B cell (primary cell): Measurements from ENCODE around the gene DLGAP4. TPM values are rescaled to one million over a fixed set of nuclear protein-coding genes. Genes with fewer than 3 reads are reported as not detected.

Source experiments
- ATAC-seq: fragments of 200-7000 bp; cut with Tn5 transposase; one replicate; pipeline ENCODE4 v1.10.0; 2021; ENCODE audit warnings: low read depth, mild to moderate bottlenecking, moderate number of reproducible peaks, moderate library complexity
- CTCF ChIA-PET: fragments of 350-600 bp; sonication (Branson Sonifier 250); formaldehyde crosslinking; loops from one replicate; lab custom pipeline; 2021; ENCODE audit warnings: antibody characterized with exemption, inconsistent platforms; lab: Charles Lee
- POLR2A ChIA-PET: fragments of 350-600 bp; sonication (Branson Sonifier 250); formaldehyde crosslinking; loops from one replicate; lab custom pipeline; 2021; ENCODE audit warnings: antibody characterized with exemption; lab: Charles Lee
- DNase-seq: peaks from one replicate; pipeline ENCODE4 v3.0.0; 2013
- H2AFZ ChIP-seq: 2 replicates; pipeline ENCODE4 v1.6.1; 2012; ENCODE audit warnings: mild to moderate bottlenecking, low read depth, low read length; ENCODE audit not compliant: insufficient read depth, poor library complexity, severe bottlenecking
- H3K27ac ChIP-seq, 2 donors: 1 replicate in 1 of 2; 2 replicates in 1 of 2; pipeline ENCODE4 v1.5.1; 2012 to 2013; ENCODE audit warnings: low read length in 2 of 2, mild to moderate bottlenecking in 2 of 2, moderate library complexity in 1 of 2
- H3K27me3 ChIP-seq, 4 experiments: fragments of 200-600 bp in 1 of 4; sonication (generic) in 1 of 4; replicated peaks in 1 of 4; 1 replicate in 2 of 4; 2 replicates in 2 of 4; pipeline versions ENCODE4 v1.6.1 to v1.7.0; 2013 to 2016; ENCODE audit warnings: low read length in 3 of 4, mild to moderate bottlenecking in 2 of 4, mixed read lengths in 1 of 4, moderate library complexity in 1 of 4; ENCODE audit not compliant: insufficient read depth in 4 of 4, control insufficient read depth in 3 of 4; ENCODE audit errors: control extremely low read depth in 1 of 4
- H3K36me3 ChIP-seq, 2 experiments: replicated peaks in 1 of 2; 1 replicate in 1 of 2; 2 replicates in 1 of 2; pipeline versions ENCODE4 v1.6.1 to v1.7.1; 2013; ENCODE audit warnings: low read length in 1 of 2; ENCODE audit not compliant: insufficient read depth in 2 of 2, control insufficient read depth in 1 of 2; ENCODE audit errors: control extremely low read depth in 1 of 2, extremely low read depth in 1 of 2
- H3K4me1 ChIP-seq, 2 donors: fragments of 200-600 bp in 1 of 2; sonication (generic) in 1 of 2; 1 replicate in 1 of 2; 2 replicates in 1 of 2; pipeline versions ENCODE4 v1.5.1 to v1.6.1; 2013 to 2017; ENCODE audit warnings: low read length in 2 of 2; ENCODE audit not compliant: control insufficient read depth in 2 of 2, insufficient read depth in 2 of 2
- H3K4me2 ChIP-seq: replicated peaks from 2 replicates; pipeline ENCODE3; 2012; ENCODE audit warnings: mild to moderate bottlenecking, low read depth, low read length; ENCODE audit not compliant: poor library complexity, severe bottlenecking
- H3K4me3 ChIP-seq, 5 experiments: fragments of 200-600 bp in 1 of 5; sonication (generic) in 1 of 5; 1 replicate in 3 of 5; 2 replicates in 2 of 5; pipeline versions ENCODE4 v1.5.1 to v1.7.0; 2011 to 2016; ENCODE audit warnings: low read length in 4 of 5, mild to moderate bottlenecking in 4 of 5, low read depth in 2 of 5, control low read depth in 1 of 5, moderate library complexity in 1 of 5; ENCODE audit not compliant: insufficient read depth in 1 of 5; ENCODE audit errors: control extremely low read depth in 1 of 5, extremely low read depth in 1 of 5
- H3K79me2 ChIP-seq: fragments of 200-600 bp; sonication (generic); one replicate; pipeline ENCODE4 v1.6.0; 2016; ENCODE audit warnings: low read length; ENCODE audit not compliant: control insufficient read depth, insufficient read depth
- H3K9ac ChIP-seq: fragments of 200-600 bp; sonication (generic); 2 replicates; pipeline ENCODE4 v1.6.1; 2017; ENCODE audit warnings: mild to moderate bottlenecking, low read length, moderate library complexity
- H3K9me3 ChIP-seq, 3 donors: one replicate each; pipeline versions ENCODE4 v1.6.1 to v1.7.1; 2013; ENCODE audit warnings: low read length in 2 of 3; ENCODE audit not compliant: control insufficient read depth in 2 of 3, insufficient read depth in 1 of 3; ENCODE audit errors: control extremely low read depth in 1 of 3
- H4K20me1 ChIP-seq: 2 replicates; pipeline ENCODE4 v1.6.0; 2012; ENCODE audit warnings: mild to moderate bottlenecking, low read length; ENCODE audit not compliant: insufficient read depth, control insufficient read depth, poor library complexity, severe bottlenecking
- H3K27ac Mint-ChIP-seq: one replicate; pipeline ENCODE4 v1.8.0; 2021; ENCODE audit warnings: mixed read lengths
- H3K27me3 Mint-ChIP-seq: one replicate; pipeline ENCODE4 v1.8.0; 2021; ENCODE audit warnings: mixed read lengths
- H3K4me1 Mint-ChIP-seq: one replicate; pipeline ENCODE4 v1.8.0; 2021; ENCODE audit warnings: mixed read lengths
- H3K4me3 Mint-ChIP-seq: one replicate; pipeline ENCODE4 v1.8.0; 2021; ENCODE audit warnings: mixed read lengths
- H3K9me3 Mint-ChIP-seq: one replicate; pipeline ENCODE4 v1.8.0; 2022; ENCODE audit warnings: mixed read lengths; ENCODE audit not compliant: insufficient read depth
- CTCF ChIP-seq: fragments of 200-600 bp; IDR thresholded peaks from one replicate; pipeline ENCODE4 v1.8.0; 2022; ENCODE audit warnings: antibody characterized with exemption, mild to moderate bottlenecking
- EZH2 ChIP-seq: IDR thresholded peaks from 2 replicates; pipeline ENCODE4 v1.6.1; 2012; ENCODE audit warnings: borderline replicate concordance, low read depth, mild to moderate bottlenecking, moderate library complexity, low read length; ENCODE audit not compliant: insufficient read depth, poor library complexity, severe bottlenecking
- WGBS: methylation state at CpG from one replicate; pipeline ENCODE4 v1.1.5; 2013; ENCODE audit warnings: missing lambda C conversion rate; ENCODE audit not compliant: insufficient coverage; 5-methylcytosine and 5-hydroxymethylcytosine counted together
- intact Hi-C: fragments of 100-400 bp; cut with micrococcal nuclease; formaldehyde crosslinking; loops from one replicate; pipeline ENCODE4 v1.10.0; 2022
- polyA plus RNA-seq: library from polyadenylated mRNA; depleted of rRNA; stranded (reverse); fragments of >200 nt; gene quantifications from 2 replicates; pipeline ENCODE4 v1.2.3, GENCODE V29; 2012
- total RNA-seq, 2 donors: library from RNA; stranded (reverse); fragments of 120-200 nt in 1 of 2; gene quantifications; 1 replicate in 1 of 2; 2 replicates in 1 of 2; pipeline versions ENCODE4 v1.2.3 to v1.2.4, GENCODE V29; 2013 to 2022

Gene DLGAP4
- total and polyA plus RNA-seq, 2 donors (not counting 1 experiment from before 2014, with no cell fraction given), result 68.8 to 87.8 TPM

GRCh38 chr20:36343641-36344040 is 37.5 kb downstream of the DLGAP4 start:
- peaks cover 28% of the 10 kb centered on the region for H3K27me3 Mint-ChIP-seq
- Histone ChIP-seq H3K27me3 (peaks cover 0 to 2% (median 0%) of the 10 kb centered on the region in 4 experiments), H3K9me3 (no peaks in the 10 kb centered on the region), H3K4me1 (no peaks in the 10 kb centered on the region), H3K79me2 (no peaks in the 10 kb centered on the region), H2AFZ (no peak overlapping the region), H3K36me3 (no peaks in the 10 kb centered on the region), H3K4me2 (no peak overlapping the region), H4K20me1 (no peaks in the 10 kb centered on the region), H3K4me3 (no peak overlapping the region), H3K9ac (no peak overlapping the region), H3K27ac (no peak overlapping the region)
- 92% methylated on average over 4 of the region's 5 CpGs for WGBS
- POLR2A ChIA-PET, result interaction anchor here (0.6 kb wide), 1 partner anchor 73 kb away, joined by 4 read pairs; no protein-coding TSS in a partner anchor
- CTCF ChIA-PET, result no interaction called here
- no peak overlapping the region for H3K4me3 Mint-ChIP-seq
- ATAC-seq (no peak), DNase-seq (no peak)
- no peaks in the 10 kb centered on the region for H3K4me1 Mint-ChIP-seq
- no peaks in the 10 kb centered on the region for H3K9me3 Mint-ChIP-seq
- TF ChIP-seq CTCF, result no peak
- no peak for TF ChIP-seq EZH2
- intact Hi-C loops, result no loop called here
- H3K27ac Mint-ChIP-seq, result no peak overlapping the region

- ChIA-PET POLR2A (no interaction called here), CTCF (no interaction called here)
- intact Hi-C loops, result no loop called here
- H3K27ac Mint-ChIP-seq, result no peak overlapping the region
- 8% methylated on average over 2 of the region's 4 CpGs for WGBS
- H3K4me3 Mint-ChIP-seq, result no peak overlapping the region
- H3K27ac ChIP-seq, result no peak overlapping the region
- no peaks in the 10 kb centered on the region for H3K79me2 ChIP-seq
- no peak overlapping the region for H3K9ac ChIP-seq
- H4K20me1 ChIP-seq, result no peaks in the 10 kb centered on the region
- H3K27me3 ChIP-seq, result peaks cover 0 to 2% (median 0%) of the 10 kb centered on the region in 4 experiments
- H3K27me3 Mint-ChIP-seq, result peaks cover 25% of the 10 kb centered on the region
- no peak for TF ChIP-seq EZH2
- TF ChIP-seq CTCF, result no peak
- DNase-seq, result peak; percentile 16
- no peak overlapping the region for H3K4me2 ChIP-seq
- no peak overlapping the region for H2AFZ ChIP-seq
- H3K9me3 Mint-ChIP-seq, result no peaks in the 10 kb centered on the region
- H3K36me3 ChIP-seq, result no peaks in the 10 kb centered on the region
- H3K9me3 ChIP-seq, result no peaks in the 10 kb centered on the region
- H3K4me3 ChIP-seq, result no peak overlapping the region
- no peaks in the 10 kb centered on the region for H3K4me1 Mint-ChIP-seq
- no peak for ATAC-seq
- H3K4me1 ChIP-seq, result no peaks in the 10 kb centered on the region
Measured at GRCh38 chr20:36344517-36345132, 38.5 kb downstream of the DLGAP4 start.
